Activated T-cell treated with anti-CD3 and anti-CD28 coated beads, Interleukin-2, amount 50 U/mL, for 24 hours (primary cell): ENCODE data around the gene SPO11.
A peak's percentile ranks its signal among the peaks of the same experiment; 100 is the strongest.

Source experiments
- DNase-seq: peaks from one replicate; pipeline ENCODE4 v3.0.0-alpha.2; 2020
- H3K27ac Mint-ChIP-seq: 2 replicates; pipeline ENCODE4 v1.8.0; 2020; ENCODE audit warnings: mild to moderate bottlenecking, mixed read lengths
- H3K27me3 Mint-ChIP-seq: 2 replicates; pipeline ENCODE4 v1.8.0; 2020; ENCODE audit warnings: mixed read lengths
- H3K36me3 Mint-ChIP-seq: 2 replicates; pipeline ENCODE4 v1.8.0; 2020; ENCODE audit warnings: low read depth, mixed read lengths
- H3K4me1 Mint-ChIP-seq: 2 replicates; pipeline ENCODE4 v1.8.0; 2020; ENCODE audit warnings: low read depth, mixed read lengths
- H3K4me3 Mint-ChIP-seq: 2 replicates; pipeline ENCODE4 v1.8.0; 2020; ENCODE audit warnings: mild to moderate bottlenecking, moderate library complexity, mixed read lengths
- H3K9me3 Mint-ChIP-seq: 2 replicates; pipeline ENCODE4 v1.8.0; 2020; ENCODE audit warnings: mixed read lengths

SPO11 gene

GRCh38 chr20:57383447-57384347, 54.1 kb downstream of the SPO11 start:
- Mint-ChIP-seq H3K27ac (peak overlapping the region; percentile 26), H3K36me3 (peaks cover 64% of the 10 kb centered on the region), H3K9me3 (no peaks in the 10 kb centered on the region), H3K4me3 (no peak overlapping the region), H3K27me3 (no peaks in the 10 kb centered on the region), H3K4me1 (peaks cover 31% of the 10 kb centered on the region)
- DNase-seq, result no peak

GRCh38 chr20:57384486-57384885, 54.9 kb downstream of the SPO11 start:
- no peak for DNase-seq

GRCh38 chr20:57384953-57385761, 55.6 kb downstream of the SPO11 start:
- Mint-ChIP-seq H3K36me3 (peaks cover 49% of the 10 kb centered on the region), H3K4me1 (peaks cover 26% of the 10 kb centered on the region), H3K4me3 (no peak overlapping the region), H3K9me3 (no peaks in the 10 kb centered on the region), H3K27ac (no peak overlapping the region), H3K27me3 (no peaks in the 10 kb centered on the region)
- no peak for DNase-seq

More at GRCh38 chr20:57384486-57384885, 54.9 kb downstream of the SPO11 start:
- peaks cover 56% of the 10 kb centered on the region for H3K36me3 Mint-ChIP-seq
- H3K27me3 Mint-ChIP-seq, result no peaks in the 10 kb centered on the region
- H3K27ac Mint-ChIP-seq, result no peak overlapping the region
- H3K4me3 Mint-ChIP-seq, result no peak overlapping the region
- peaks cover 26% of the 10 kb centered on the region for H3K4me1 Mint-ChIP-seq
- no peaks in the 10 kb centered on the region for H3K9me3 Mint-ChIP-seq

GRCh38 chr20:57385940-57386339, 56.3 kb downstream of the SPO11 start:
- H3K4me1 Mint-ChIP-seq, result peaks cover 32% of the 10 kb centered on the region
- H3K27ac Mint-ChIP-seq, result no peak overlapping the region
- H3K4me3 Mint-ChIP-seq, result no peak overlapping the region
- no peaks in the 10 kb centered on the region for H3K27me3 Mint-ChIP-seq
- H3K36me3 Mint-ChIP-seq, result peaks cover 41% of the 10 kb centered on the region
- H3K9me3 Mint-ChIP-seq, result no peaks in the 10 kb centered on the region
- DNase-seq, result no peak

GRCh38 chr20:57386762-57387161, 57.2 kb downstream of the SPO11 start:
- DNase-seq, result no peak
- Mint-ChIP-seq H3K9me3 (no peaks in the 10 kb centered on the region), H3K4me1 (peaks cover 30% of the 10 kb centered on the region), H3K27me3 (no peaks in the 10 kb centered on the region), H3K36me3 (peaks cover 34% of the 10 kb centered on the region), H3K27ac (no peak overlapping the region), H3K4me3 (no peak overlapping the region)

GRCh38 chr20:57387463-57387862, 57.9 kb downstream of the SPO11 start:
- DNase-seq, result no peak
- Mint-ChIP-seq H3K36me3 (peaks cover 34% of the 10 kb centered on the region), H3K4me1 (peaks cover 23% of the 10 kb centered on the region), H3K27me3 (no peaks in the 10 kb centered on the region), H3K4me3 (no peak overlapping the region), H3K9me3 (no peaks in the 10 kb centered on the region), H3K27ac (no peak overlapping the region)

- peak overlapping the region; percentile 37 for H3K27ac Mint-ChIP-seq
Measured at GRCh38 chr20:57387945-57388371, 58.4 kb downstream of the SPO11 start.

GRCh38 chr20:57388953-57389694, 59.5 kb downstream of the SPO11 start:
- no peaks in the 10 kb centered on the region for H3K9me3 Mint-ChIP-seq
- H3K4me3 Mint-ChIP-seq, result peak overlapping the region; percentile 81
- H3K36me3 Mint-ChIP-seq, result peaks cover 37% of the 10 kb centered on the region
- H3K27me3 Mint-ChIP-seq, result no peaks in the 10 kb centered on the region
- peaks cover 30% of the 10 kb centered on the region for H3K4me1 Mint-ChIP-seq
- H3K27ac Mint-ChIP-seq, result peak overlapping the region; percentile 98
- no peak for DNase-seq

More at GRCh38 chr20:57387945-57388371, 58.4 kb downstream of the SPO11 start:
- peaks cover 34% of the 10 kb centered on the region for H3K36me3 Mint-ChIP-seq
- no peaks in the 10 kb centered on the region for H3K27me3 Mint-ChIP-seq
- H3K9me3 Mint-ChIP-seq, result no peaks in the 10 kb centered on the region
- no peak overlapping the region for H3K4me3 Mint-ChIP-seq
- DNase-seq, result no peak
- H3K4me1 Mint-ChIP-seq, result peaks cover 20% of the 10 kb centered on the region

GRCh38 chr20:57389695-57390603, 60.3 kb downstream of the SPO11 start:
- peaks cover 38% of the 10 kb centered on the region for H3K4me1 Mint-ChIP-seq
- no peaks in the 10 kb centered on the region for H3K9me3 Mint-ChIP-seq
- peak; percentile 84 for DNase-seq
- peaks cover 37% of the 10 kb centered on the region for H3K36me3 Mint-ChIP-seq
- peak overlapping the region; percentile 98 for H3K27ac Mint-ChIP-seq
- peak overlapping the region; percentile 81 for H3K4me3 Mint-ChIP-seq
- H3K27me3 Mint-ChIP-seq, result no peaks in the 10 kb centered on the region

GRCh38 chr20:57390604-57391438, 61.2 kb downstream of the SPO11 start, which contains the start of gene RBM38:
TSS of gene RBM38 (plus strand) at chr20:57391396. CDS start at chr20:57391582, 186 bp downstream.
- peaks cover 46% of the 10 kb centered on the region for H3K4me1 Mint-ChIP-seq
- H3K27me3 Mint-ChIP-seq, result no peaks in the 10 kb centered on the region
- peaks cover 39% of the 10 kb centered on the region for H3K36me3 Mint-ChIP-seq
- peak within 1 kb of the TSS; percentile 98 for H3K27ac Mint-ChIP-seq
- peak within 1 kb of the TSS; percentile 89 for H3K4me3 Mint-ChIP-seq
- no peaks in the 10 kb centered on the region for H3K9me3 Mint-ChIP-seq
- peak; percentile 89 for DNase-seq

- Mint-ChIP-seq H3K4me1 (peaks cover 54% of the 10 kb centered on the region), H3K4me3 (peak overlapping the region; percentile 89), H3K9me3 (no peaks in the 10 kb centered on the region), H3K27ac (peak overlapping the region; percentile 97), H3K27me3 (no peaks in the 10 kb centered on the region), H3K36me3 (peaks cover 47% of the 10 kb centered on the region)
- peak; percentile 73 for DNase-seq
Measured at GRCh38 chr20:57391439-57392301, 62.1 kb downstream of the SPO11 start.
